EH (cell line): Measurements from ENCODE around the gene CPZ.

Experiments
- DNase-seq: peaks from one replicate; pipeline ENCODE4 v3.0.0-alpha.2; 2015; ENCODE audit warnings: low read depth

CPZ gene

DNA sequence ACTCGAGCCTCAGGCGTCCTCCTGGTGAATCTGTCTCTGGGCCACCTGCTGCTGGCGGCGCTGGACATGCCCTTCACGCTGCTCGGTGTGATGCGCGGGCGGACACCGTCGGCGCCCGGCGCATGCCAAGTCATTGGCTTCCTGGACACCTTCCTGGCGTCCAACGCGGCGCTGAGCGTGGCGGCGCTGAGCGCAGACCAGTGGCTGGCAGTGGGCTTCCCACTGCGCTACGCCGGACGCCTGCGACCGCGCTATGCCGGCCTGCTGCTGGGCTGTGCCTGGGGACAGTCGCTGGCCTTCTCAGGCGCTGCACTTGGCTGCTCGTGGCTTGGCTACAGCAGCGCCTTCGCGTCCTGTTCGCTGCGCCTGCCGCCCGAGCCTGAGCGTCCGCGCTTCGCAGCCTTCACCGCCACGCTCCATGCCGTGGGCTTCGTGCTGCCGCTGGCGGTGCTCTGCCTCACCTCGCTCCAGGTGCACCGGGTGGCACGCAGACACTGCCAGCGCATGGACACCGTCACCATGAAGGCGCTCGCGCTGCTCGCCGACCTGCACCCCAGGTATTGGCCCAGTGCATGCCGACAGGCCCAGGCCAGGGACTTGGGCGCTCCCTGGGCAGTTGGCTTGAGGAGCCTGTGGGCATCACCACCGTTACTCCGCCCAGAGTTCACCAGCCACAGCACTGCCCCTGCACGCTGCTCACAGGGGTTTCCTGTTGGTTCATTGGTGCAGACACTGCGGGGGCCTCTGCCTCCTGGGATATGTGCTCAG is 11.3 kb upstream of the CPZ start:
- DNase-seq: no peak

DNA sequence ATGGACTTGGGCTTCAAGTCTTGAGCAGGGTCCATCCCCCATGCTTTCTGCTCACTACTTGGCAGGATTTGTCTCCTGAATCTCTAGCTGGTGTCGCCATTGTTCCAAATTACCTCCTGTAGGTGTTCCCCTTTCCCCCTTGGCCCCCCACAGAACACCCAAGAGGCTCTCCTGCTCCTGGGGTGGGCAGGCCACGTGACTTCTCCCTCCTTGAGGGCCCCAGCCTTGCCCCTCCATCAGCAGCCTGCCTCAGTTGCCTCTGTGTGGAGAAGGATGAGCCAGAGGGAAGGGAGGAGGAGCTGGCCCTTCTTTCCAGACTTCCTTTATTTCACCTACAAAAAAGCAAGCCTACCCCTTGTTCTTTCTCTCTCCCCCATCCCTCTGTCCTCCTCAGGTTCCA is 10.5 kb upstream of the CPZ start:
- no peak for DNase-seq

DNA sequence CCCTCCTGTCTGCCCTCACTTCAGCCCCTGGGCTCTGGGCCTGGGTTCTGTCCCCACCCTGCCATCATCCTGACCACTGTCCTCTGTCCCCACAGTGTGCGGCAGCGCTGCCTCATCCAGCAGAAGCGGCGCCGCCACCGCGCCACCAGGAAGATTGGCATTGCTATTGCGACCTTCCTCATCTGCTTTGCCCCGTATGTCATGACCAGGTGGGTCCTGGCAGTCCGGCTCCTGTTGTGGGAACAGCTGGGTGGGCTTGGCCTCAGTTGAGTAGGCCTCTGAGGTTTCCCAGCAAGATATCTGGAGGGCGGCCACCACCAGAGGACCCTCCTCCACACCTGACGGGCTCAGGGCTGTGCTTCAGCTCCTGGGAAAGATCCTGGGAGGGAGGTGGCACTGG is 10.1 kb upstream of the CPZ start:
- no peak for DNase-seq

DNA sequence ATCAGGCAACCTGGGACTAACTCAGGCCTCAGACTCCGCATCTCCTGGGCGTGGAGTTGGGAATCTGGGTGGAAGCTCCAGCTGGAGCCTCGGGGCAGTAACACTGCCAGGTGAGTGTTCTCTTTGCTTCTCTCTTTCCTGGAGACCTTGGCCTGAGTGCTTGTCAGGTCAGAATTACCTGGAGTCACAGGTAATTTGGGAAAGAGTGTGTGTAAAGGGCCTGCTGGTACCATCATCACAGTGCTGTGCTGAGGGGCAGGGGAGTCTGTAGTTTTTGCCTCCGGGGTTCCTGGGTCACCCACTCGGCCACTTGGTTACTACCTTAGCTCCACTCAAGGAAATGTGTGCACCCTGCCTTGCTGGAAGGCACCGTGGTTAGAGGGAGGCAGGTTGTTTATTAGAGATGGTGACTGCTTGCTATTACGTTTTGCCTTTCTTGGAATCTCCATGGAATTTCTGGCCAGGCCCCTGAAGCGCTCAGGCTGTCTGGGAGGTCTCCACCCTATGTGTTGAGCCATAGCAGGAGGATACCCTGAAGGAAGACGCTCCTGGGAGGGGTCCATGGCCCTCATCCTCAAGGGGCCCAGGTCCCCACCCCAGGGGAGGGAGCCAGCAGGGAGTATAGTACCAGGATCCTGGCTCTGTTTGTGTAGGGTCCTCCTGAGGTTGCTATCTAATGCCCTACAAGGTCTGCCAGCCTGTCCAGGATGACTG is 9.5 kb upstream of the CPZ start:
- no peak for DNase-seq

DNA sequence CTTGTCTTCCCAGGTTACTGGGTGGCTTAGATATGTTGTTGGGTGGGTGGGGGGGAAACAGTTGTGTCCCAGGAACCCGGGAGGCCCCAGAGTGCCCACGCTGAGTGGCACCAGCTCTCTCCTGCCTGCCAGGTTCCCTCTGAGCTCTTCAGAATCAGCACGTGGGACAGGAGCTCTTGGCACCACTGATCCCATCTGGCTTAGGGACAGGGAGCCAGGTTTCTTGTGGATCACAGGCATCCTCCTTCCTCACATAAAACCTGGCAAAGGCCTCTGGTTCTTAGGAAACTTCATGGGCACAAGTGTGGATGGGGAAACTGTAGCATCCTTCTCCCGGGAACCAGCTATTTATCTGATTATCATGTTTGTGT is 8.9 kb upstream of the CPZ start:
- no peak for DNase-seq

DNA sequence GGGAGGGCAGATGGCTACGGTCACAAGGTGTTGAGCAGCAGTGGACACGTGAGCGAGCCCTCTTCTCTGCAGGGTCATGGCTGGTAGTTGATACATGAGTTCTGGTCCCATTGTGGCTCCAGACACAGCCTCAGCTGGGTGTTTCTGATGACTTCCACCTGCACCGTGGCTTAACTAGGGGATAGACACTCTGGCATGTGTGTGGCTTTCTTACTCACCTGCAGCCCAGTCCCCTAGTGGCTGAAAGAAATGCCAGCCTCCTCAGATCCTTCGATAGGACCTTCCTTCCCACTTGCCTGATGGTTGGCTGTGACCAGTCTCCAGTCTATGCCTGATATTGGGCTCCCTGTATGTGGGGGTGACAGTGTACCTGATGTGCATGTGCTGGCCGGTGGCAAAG is 7.4 kb upstream of the CPZ start:
- no peak for DNase-seq

DNA sequence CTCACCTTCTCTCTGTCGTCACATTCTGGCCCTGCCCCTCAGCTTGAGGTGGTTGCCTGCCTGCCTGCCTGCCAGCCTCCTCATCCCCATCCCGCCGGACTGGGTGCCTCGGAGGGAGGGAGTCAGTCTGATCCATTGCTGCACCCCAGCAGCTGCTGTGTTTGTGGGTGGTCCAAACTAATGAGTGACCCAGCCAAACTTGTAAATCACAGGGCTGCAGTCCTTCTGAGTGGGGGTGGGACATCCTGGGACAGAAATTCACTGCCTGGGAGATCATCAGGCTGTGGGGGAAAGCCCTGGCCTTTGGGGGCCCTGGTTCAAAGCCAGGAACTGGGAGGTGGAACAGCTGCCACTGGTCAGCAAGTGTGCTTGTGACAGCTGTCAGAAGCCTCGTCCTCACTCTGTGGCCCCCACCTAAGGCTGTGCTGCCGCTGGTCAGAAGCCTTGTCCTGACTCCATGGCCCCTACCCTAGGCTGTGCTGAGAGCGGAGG is 6.8 kb upstream of the CPZ start:
- DNase-seq: no peak

DNA sequence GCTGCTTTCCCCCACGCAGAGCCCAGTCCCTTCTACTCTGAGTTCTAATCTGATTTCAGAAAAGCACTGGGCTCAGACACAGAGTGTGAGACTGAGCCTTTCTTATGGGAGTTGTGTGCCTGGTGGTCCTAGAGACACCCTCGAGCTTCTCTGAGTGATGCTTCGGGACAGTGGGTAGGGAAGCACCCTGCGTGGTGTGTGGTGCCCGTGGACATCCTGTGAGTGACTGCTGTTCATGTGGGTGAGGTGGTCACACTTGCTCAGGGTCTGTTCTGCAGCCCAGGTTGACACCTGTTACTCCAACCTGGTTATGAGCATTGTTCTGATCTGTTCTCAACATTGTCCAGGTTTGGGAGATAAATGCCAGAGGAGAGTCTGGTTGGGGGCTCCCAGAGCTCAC is 6.3 kb upstream of the CPZ start:
- no peak for DNase-seq

DNA sequence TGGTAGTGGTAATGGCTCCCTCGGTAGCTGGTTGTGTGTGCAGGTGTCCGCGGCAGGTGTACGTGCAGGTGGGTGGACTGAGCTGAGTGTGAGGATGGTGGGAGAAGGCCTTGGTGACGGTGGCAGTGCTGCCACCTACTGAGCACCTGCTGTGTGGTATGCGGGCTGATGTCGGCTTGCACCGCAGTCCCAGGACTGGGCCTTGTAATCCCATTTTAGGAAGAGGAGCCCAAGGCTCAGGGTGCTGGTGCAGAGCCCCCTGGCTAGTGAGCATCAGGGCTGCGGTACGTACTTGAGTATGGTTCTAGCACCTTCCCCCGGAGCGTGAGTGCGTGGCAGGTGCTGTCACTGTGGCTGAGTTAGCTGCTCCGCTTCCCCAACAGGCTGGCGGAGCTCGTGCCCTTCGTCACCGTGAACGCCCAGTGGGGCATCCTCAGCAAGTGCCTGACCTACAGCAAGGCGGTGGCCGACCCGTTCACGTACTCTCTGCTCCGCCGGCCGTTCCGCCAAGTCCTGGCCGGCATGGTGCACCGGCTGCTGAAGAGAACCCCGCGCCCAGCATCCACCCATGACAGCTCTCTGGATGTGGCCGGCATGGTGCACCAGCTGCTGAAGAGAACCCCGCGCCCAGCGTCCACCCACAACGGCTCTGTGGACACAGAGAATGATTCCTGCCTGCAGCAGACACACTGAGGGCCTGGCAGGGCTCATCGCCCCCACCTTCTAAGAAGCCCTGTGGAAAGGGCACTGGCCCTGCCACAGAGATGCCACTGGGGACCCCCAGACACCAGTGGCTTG is 5.7 kb upstream of the CPZ start:
- DNase-seq: no peak

DNA sequence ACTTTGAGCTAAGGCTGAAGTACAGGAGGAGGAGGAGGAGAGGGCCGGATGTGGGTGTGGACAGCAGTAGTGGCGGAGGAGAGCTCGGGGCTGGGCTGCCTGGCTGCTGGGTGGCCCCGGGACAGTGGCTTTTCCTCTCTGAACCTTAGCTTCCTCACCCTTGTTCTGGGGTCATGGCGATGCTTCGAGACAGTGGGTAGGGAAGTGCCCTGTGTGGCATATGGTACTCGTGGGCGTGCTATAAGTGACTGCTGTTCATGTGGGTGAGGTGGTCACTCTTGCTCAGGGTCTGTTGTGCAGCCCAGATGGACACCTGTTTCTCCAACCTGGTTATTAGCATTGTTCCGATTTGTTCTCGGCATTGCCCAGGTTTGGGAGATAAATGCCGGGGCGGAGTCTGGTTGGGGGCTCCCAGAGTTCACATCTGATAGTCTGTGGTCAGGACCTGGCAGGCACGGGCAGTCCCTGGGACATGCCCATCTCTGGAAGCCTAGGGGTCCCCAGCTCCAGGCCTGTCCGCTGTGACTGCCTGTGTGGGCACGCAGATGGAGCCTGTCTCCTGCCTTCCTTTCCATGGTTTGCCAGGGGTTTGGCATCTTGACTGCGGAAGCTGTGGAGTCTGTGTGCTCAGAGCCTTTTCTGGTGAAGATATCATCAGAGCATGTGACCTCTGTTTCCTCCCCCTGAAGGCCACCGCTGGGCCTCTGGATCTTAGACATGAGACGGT is 4.9 kb upstream of the CPZ start:
- no peak for DNase-seq

DNA sequence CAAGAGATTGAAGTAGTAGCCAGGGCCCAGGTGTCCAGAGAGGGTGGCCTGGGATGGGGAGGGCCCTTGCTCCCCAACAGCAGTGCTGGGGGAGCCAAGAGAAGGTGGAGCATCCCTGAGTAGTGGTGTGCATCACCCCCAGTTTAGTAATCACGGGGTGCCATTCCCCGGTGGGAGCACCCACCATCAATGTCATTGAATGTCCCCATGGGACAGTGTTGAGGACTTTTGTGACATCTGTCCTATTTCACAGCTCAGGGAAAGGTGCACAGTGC is 4.4 kb upstream of the CPZ start:
- no peak for DNase-seq

DNA sequence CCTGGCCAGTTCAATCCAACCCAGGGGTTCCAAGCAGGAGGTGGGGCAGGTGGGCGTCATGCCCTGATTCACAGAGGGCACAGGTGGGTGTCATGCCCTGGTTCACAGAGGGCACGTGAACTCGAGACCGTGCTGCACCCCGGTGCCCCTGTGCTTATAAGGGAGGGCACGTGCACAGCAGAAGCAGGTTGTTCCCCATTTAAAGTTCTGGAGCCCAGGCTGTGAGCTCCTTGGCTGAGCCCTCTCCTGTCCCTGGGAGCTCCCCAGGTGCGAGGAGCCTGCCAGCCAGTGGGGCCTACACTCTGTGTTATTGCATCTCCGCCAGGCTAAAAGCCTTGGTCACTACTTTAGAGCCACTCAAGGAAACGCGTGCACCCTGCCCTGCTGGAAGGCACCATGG is 3.2 kb upstream of the CPZ start:
- no peak for DNase-seq

DNA sequence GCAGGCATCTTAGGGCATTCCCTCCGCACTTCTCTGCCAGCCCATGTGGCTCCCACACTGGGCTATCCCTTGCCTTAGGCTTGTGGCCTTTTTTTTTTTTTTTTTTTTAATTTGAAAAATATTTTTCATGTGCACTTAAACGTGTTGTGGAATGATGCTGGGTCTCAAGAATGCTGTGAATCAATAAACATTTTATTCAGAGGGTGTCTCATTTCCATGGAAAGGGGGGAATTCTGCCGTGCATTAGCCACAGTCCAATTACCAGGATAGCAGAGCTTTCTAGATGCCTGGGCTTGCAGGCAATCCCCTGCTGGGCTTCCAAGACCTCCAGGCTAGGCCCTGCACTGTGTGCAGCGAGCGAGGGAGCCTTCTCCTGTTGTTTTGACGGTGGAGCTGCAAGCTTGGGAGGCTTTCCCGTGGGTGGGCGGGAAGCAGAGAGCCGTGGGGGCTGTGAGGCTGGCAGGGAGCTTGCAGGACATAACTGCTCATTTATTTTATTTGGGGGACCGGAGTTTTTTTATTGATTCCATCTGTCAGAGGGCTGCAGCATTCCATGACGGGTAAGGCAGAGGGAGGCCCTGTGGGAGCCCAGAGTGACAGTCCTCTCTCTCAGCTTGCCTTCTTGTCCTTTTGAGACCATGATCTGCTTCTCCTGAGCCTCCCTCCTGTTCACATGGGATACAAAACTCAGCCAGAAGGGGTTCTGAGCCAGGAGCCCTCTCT is 2.6 kb upstream of the CPZ start:
- peak; percentile 94 for DNase-seq

DNA sequence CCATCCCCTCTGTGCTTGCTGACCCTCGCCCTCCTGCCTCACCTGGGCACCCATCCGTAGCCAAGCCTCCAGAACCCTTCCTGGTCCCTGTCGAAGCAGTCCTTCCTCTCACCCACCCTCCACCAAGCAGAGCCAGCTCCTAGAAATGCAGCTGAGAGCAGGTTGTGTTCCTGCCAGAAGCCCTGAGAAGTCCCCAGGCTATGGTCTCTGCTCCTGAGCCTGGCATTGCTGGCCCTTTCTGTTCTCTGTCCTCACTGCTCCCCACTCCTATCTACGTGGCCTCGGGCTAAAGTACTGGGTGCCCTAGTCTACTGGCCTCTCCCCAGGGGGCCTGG is 2.1 kb upstream of the CPZ start:
- DNase-seq: peak; percentile 16

DNA sequence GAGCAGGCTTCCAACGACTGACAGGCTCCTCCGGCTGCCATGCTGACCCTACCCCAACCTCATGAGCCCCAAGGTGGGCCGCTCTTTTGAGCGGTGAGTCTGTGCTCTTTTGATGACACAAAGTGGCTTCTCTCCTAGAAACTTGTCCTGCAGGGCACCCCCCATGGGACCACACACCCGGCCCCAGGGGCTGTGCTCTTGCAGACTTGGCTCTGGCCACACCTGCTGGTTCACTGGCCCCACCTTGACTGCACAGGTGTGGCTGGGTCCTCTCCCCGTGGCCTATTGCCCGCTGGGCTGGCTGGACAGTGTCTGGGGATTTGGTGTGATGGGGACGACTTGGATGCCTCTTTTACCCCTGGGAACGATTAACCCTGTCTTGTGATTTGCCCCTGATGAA is 1.5 kb upstream of the CPZ start:
- no peak for DNase-seq

DNA sequence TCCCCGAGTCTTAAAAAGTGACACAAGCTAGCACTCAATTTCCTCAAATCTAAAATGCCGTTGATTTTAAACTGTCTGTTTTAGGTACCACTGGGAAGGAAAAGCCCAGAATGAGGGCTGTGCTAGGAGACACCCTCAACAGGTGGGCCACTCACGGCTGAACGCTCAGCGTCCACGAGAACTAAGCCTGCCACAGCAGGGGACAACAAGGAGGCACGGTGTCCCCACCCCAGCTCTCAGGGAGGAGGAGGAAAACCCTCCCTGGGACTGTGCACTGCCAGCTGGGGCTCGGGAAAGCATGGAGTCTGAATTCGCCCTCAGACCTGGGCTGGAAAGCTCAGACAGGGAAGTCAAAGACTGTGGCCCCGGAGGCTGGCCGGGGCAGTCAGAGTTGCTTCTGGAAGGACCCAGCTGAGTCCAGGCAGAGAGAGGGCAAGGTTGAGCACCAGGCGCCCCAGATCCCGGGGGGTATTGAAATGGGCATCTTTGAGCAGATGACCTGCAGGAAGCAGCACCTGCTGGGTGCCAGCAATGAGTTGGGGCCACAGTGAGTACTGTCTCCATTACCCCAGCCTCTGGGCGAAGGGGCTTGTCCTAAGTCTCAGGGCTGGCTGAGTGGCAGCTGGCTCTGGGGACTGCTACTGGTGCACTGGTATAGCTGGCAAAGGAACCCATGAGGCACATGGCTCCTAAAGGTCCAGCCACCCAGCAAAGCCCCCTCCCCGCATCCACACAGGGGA is 769 bp upstream of the CPZ start:
- no peak for DNase-seq

DNA sequence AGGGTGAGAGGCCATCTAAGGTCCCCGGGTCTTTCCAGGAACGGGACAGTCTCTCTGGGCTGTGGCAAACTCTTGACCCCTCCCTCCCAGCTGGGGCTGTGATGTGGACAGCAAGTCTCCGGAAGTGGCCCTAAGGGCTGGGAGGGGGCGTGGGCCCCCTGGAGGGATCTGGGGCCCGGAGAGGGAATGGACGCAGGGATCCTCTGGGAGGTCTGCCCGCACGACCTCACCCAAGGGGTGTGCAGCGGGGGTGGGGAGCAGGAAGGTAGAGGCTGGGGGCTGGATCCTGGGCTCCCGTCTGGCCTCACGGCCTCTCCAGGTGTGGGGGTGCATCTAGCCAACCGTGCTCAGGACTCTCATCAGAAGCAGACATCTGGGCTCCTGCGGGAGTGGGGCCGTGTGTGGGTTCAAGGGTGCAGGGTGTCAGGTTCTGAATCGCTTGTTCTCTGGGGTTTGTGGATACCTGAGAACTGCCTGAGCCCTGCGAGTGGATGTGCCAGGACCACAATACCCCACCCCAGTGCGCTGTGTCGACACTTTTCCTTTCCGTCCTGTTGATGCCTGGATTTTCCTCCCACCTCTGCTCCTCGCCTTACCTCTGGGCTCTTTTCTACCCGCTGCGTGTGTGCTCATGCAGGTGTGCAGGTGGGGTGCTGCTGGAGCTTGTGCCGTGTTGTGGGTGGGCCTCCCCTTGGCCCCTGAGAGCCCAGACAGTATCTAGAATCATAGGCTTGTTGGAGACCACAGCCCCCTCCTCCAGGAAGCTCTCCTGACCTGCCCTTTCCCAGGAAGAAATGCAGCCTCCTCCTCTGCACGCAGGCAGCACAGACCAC is 915 bp downstream of the CPZ start:
- DNase-seq: peak; percentile 22

DNA sequence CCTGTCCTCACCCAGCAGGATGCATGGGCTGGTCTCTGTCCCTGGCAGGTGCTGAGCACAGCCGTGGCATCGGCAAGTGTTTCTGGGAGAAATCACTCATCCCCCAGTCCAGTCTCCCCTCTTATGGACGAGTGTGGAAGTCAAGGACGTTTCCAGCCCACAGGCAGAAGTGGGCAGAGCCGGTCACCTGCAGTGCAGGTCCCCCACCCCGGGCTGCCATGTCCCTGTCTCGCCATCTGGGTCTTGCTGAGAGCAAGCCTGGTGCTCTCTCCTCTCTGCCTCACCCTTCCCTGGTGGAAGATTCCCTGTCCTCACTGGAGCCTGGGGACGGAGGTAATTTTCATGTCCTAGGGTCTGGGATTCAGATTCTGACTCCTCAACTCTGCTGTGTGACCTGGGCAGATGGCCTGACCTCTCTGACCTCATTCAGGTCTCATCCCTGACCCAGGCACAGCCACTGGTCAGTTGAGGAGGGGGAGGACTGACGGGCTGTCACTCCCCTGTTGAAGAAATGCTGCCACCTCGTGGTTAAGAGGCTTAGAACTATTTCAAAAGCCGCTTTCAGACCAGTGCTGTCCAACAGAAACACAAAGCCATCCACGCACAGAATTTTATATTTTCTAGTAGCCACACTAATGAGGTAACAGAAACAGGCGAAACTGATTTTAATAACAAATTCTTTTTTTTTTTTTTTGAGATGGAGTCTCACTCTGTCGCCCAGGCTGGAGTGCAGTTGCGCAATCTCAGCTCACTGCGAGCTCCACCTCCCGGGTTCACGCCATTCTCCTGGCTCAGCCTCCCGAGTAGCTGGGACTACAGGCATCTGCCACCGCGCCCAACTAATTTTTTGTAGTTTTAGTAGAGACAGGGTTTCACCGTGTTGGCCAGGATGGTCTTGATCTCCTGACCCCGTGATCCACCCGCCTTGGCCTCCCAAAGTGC is 1.8 kb downstream of the CPZ start:
- DNase-seq: peak; percentile 81
